Liver (tissue), 3 donors: ENCODE measurements around the gene TMEM154.

Source experiments
- ATF3 ChIP-seq: IDR thresholded peaks from 2 replicates; pipeline ENCODE4 v1.6.1; 2016; ENCODE audit warnings: antibody characterized with exemption
- CTCF ChIP-seq: fragments of 150-350 bp; IDR thresholded peaks from 2 replicates; pipeline ENCODE4 v1.5.1; 2017; ENCODE audit warnings: improper control_type of control experiment, low read depth, low read length; ENCODE audit not compliant: missing input control
- GABPA ChIP-seq, 2 donors: IDR thresholded peaks in 1 of 2; conservative IDR thresholded peaks in 1 of 2; 2 replicates each; pipeline ENCODE4 v1.6.1; 2016; ENCODE audit warnings: antibody characterized with exemption in 2 of 2, mild to moderate bottlenecking in 1 of 2, moderate library complexity in 1 of 2
- MAX ChIP-seq: IDR thresholded peaks from 2 replicates; pipeline ENCODE4 v1.6.1; 2016; ENCODE audit warnings: antibody characterized with exemption
- REST ChIP-seq: IDR thresholded peaks from 2 replicates; pipeline ENCODE4 v1.6.1; 2016; ENCODE audit warnings: antibody characterized with exemption, mild to moderate bottlenecking
- donor health status: healthy.
- donor health status: healthy.

GRCh38 chr4:152607178-152607577, 72.6 kb downstream of the TMEM154 start:
- no peak for TF ChIP-seq CTCF
- TF ChIP-seq REST, result no peak
- TF ChIP-seq MAX, result no peak
- TF ChIP-seq GABPA (IDR thresholded peaks at IDR 0.05 in 1 of 2, conservative IDR thresholded peaks at IDR 0.05 in 1 of 2), result no peak
- no peak for TF ChIP-seq ATF3
